ENCODE data around the gene ROR1. TPM values are rescaled to one million over a fixed set of nuclear protein-coding genes. Genes with fewer than 3 reads are reported as not detected.
A peak's percentile ranks its signal among the peaks of the same experiment; 100 is the strongest.

The ROR1 gene
- total and polyA plus RNA-seq, 2 of the 4 experiments (the other 2 are of a cell fraction) = 4.4 to 10.0 TPM

- peaks cover 12% of the 10 kb centered on the region for H3K4me1 ChIP-seq (ENCODE audit: control insufficient read depth, insufficient read depth, low read length)
- ChIA-PET CTCF (no interaction called here), POLR2A (ENCODE audit: unreplicated experiment) (no interaction called here)
- H4K20me1 ChIP-seq (ENCODE audit: insufficient read depth, low read length) = peaks cover 5% of the 10 kb centered on the region; the same call in 1 of the 2 replicates
- no peak overlapping the region for H3K9ac ChIP-seq (ENCODE audit: low read depth, low read length)
- in situ Hi-C loops (cut with MboI; ENCODE audit: low sequenced_read_pairs) = no loop called here
- peak overlapping the region; percentile 14; the same call in 1 of the 2 replicates for H3K23ac ChIP-seq (ENCODE audit: low read depth, low read length)
- no peak overlapping the region for H3K56ac ChIP-seq (ENCODE audit: extremely low read depth, insufficient read depth, low read length)
- H4K8ac ChIP-seq (ENCODE audit: low read depth in 2 of 2, low read length in 2 of 2) = no peak overlapping the region
- H4K5ac ChIP-seq (ENCODE audit: low read depth, low read length) = no peak overlapping the region
- no peak overlapping the region for H2AK9ac ChIP-seq (replicated peaks; ENCODE audit: low read depth, low read length, poor library complexity)
- WGBS, 2 experiments (ENCODE audit: extremely low coverage in 2 of 2, insufficient read length in 1 of 2) = no CpG with 5 or more reads among the region's 5 CpGs
- TF ChIP-seq CTCF (conservative IDR thresholded peaks at IDR 0.05; ENCODE audit: low read depth, low read length) = no peak
- no peak for TF ChIP-seq USF2 (IDR thresholded peaks at IDR 0.05; ENCODE audit: low read depth, low read length)
- TF ChIP-seq RFX5 (IDR thresholded peaks at IDR 0.05; ENCODE audit: low read depth, low read length) = no peak
- intact Hi-C loops (cut with micrococcal nuclease) = no loop called here
- no peak overlapping the region for H2AK5ac ChIP-seq (ENCODE audit: low read depth, low read length)
- DNase-seq (peak; percentile 31), ATAC-seq (ENCODE audit: low read depth) (no peak)
- H3K27me3 ChIP-seq (ENCODE audit: control insufficient read depth, insufficient read depth, low read length) = no peaks in the 10 kb centered on the region
- no peaks in the 10 kb centered on the region for H3K79me1 ChIP-seq (ENCODE audit: low read depth in 1 of 2, low read length in 2 of 2)
- no peak overlapping the region for H3K4me3 ChIP-seq (ENCODE audit: insufficient read depth, low read depth, low read length)
- no peak overlapping the region for H3K4ac ChIP-seq (ENCODE audit: low read depth, low read length)
- peak overlapping the region; percentile 16; the same call in 1 of the 2 replicates for H3K14ac ChIP-seq (replicated peaks; ENCODE audit: low read depth, low read length)
- no peak overlapping the region for H3K4me2 ChIP-seq (ENCODE audit: low read depth, low read length)
- 0 out of 2 replicates have a peak overlapping the region, but pooled peaks have one; percentile 5 for H3K18ac ChIP-seq (ENCODE audit: low read depth, low read length)
- H3K9me3 ChIP-seq (ENCODE audit: control insufficient read depth, insufficient read depth, low read length) = no peaks in the 10 kb centered on the region
- H2BK5ac ChIP-seq (ENCODE audit: low read depth, low read length, poor library complexity, severe bottlenecking) = no peak overlapping the region
- no peak overlapping the region for H2BK15ac ChIP-seq (ENCODE audit: low read depth, low read length)
- peaks cover 9% of the 10 kb centered on the region for H3K9me1 ChIP-seq (ENCODE audit: insufficient read depth, low read length)
- no peak overlapping the region for H2AFZ ChIP-seq (replicated peaks; ENCODE audit: low read length, poor library complexity)
- H3K36me3 ChIP-seq (ENCODE audit: control insufficient read depth, insufficient read depth, low read length) = no peaks in the 10 kb centered on the region
- peak overlapping the region; percentile 27; the same call in 1 of the 2 replicates for H2BK20ac ChIP-seq (ENCODE audit: low read depth, low read length)
- dilution Hi-C loops (cut with HindIII; ENCODE audit: low sequenced_read_pairs, unreplicated experiment) = no loop called here
- H3K27ac ChIP-seq (ENCODE audit: insufficient read depth, low read length) = no peak overlapping the region
- peak overlapping the region; percentile 16; the same call in 1 of the 2 replicates for H2BK120ac ChIP-seq (ENCODE audit: low read depth, low read length)
- no peak overlapping the region for H4K91ac ChIP-seq (ENCODE audit: insufficient read depth, low read depth, low read length)
- no TSS peak for BruUV-seq (replicated peaks)
Observed at GRCh38 chr1:64043976-64044375, 270.2 kb downstream of the ROR1 start.
